H7 (cell line): ENCODE measurements around the gene HSPB3. TPM values are rescaled to one million over a fixed set of nuclear protein-coding genes. Genes with fewer than 3 reads are reported as not detected.
"Not testable (repeated sequence)": the region's sequence is repeated elsewhere in the genome, so short reads cannot be mapped to it uniquely, and the experiment has no call there.

Experiments used
- DNase-seq: peaks from one replicate; pipeline ENCODE4 v3.0.0; 2012
- H3K27me3 ChIP-seq: 2 replicates; pipeline ENCODE4 v1.6.0; 2011; ENCODE audit warnings: mild to moderate bottlenecking, low read length; ENCODE audit not compliant: control insufficient read depth, insufficient read depth
- H3K36me3 ChIP-seq: replicated peaks from 2 replicates; pipeline ENCODE4 v1.5.1; 2011; ENCODE audit warnings: low read length; ENCODE audit not compliant: control insufficient read depth, insufficient read depth
- H3K4me3 ChIP-seq: 2 replicates; pipeline ENCODE4 v1.5.1; 2011; ENCODE audit warnings: low read depth, mild to moderate bottlenecking, control low read depth, low read length, moderate library complexity; ENCODE audit not compliant: insufficient read depth
- total RNA-seq: library from RNA; depleted of rRNA; stranded (reverse); fragments of >200 nt; shearing (Covaris generic); gene quantifications from 2 replicates; pipeline ENCODE4 v1.2.3, GENCODE V29; 2014; rRNA removed

The HSPB3 gene, protein sequence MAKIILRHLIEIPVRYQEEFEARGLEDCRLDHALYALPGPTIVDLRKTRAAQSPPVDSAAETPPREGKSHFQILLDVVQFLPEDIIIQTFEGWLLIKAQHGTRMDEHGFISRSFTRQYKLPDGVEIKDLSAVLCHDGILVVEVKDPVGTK
- total RNA-seq, result not detected in 2 replicates

DNA sequence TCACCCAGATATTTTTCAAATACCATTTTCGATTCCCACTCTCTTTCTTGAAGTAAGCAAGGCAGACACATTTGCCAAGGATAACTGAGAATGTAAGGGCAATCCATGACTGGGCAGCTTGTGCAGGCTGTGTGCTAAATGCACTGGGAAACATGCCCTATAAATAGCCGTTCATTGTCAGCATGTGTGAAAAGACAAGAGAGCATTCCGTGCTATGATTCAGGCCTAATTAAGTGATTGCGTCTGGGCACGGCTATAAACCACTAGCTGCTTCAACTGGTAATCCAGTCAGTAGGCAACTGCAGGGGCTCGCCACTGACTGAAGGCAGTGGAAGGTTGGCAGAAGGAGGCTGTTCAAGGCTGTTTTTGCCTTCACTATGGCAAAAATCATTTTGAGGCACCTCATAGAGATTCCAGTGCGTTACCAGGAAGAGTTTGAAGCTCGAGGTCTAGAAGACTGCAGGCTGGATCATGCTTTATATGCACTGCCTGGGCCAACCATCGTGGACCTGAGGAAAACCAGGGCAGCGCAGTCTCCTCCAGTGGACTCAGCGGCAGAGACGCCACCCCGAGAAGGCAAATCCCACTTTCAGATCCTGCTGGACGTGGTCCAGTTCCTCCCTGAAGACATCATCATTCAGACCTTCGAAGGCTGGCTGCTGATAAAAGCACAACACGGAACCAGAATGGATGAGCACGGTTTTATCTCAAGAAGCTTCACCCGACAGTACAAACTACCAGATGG is at the start of gene HSPB3:
Gene HSPB3 (plus strand): TSS at position 287 of the 745 bp plus-strand sequence. CDS start 91 bp downstream, at position 378.
- Histone ChIP-seq H3K36me3 (no peaks in the 10 kb centered on the region), H3K27me3 (no peaks in the 10 kb centered on the region), H3K4me3 (no peak within 1 kb of the TSS)
- DNase-seq, result no peak

DNA sequence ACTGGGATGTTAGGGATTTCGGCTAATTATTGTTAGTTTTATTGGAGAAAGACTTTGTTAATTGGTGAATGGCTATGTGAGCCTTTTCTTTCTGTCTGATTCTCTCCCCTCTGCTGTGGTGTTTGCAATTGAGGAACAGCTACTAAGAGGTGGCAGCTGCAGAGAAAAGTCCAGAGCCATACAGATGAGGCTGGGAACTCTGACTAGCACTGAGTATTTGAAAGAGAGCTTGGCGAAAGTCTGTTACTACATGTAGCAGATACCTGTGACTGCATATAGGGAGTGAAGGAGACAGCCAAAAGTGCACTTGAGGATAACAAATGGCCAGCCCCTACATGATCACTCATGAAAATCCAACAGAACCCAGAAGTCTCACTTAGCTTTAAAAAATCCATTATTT is 44.3 kb upstream of the HSPB3 start:
- H3K4me3 ChIP-seq, result no peak overlapping the region
- no peaks in the 10 kb centered on the region for H3K36me3 ChIP-seq
- no peak for DNase-seq
- H3K27me3 ChIP-seq, result no peaks in the 10 kb centered on the region

- no peaks in the 10 kb centered on the region for H3K36me3 ChIP-seq
- no peak for DNase-seq
- H3K27me3 ChIP-seq, result no peaks in the 10 kb centered on the region
- H3K4me3 ChIP-seq, result no peak overlapping the region
These were observed 42.6 kb upstream of the HSPB3 start for GRCh38 chr5:54412913-54413312.

GRCh38 chr5:54415147-54415546 is 40.4 kb upstream of the HSPB3 start:
- no peaks in the 10 kb centered on the region for H3K36me3 ChIP-seq
- H3K27me3 ChIP-seq, result no peaks in the 10 kb centered on the region
- no peak for DNase-seq
- H3K4me3 ChIP-seq, result no peak overlapping the region

DNA sequence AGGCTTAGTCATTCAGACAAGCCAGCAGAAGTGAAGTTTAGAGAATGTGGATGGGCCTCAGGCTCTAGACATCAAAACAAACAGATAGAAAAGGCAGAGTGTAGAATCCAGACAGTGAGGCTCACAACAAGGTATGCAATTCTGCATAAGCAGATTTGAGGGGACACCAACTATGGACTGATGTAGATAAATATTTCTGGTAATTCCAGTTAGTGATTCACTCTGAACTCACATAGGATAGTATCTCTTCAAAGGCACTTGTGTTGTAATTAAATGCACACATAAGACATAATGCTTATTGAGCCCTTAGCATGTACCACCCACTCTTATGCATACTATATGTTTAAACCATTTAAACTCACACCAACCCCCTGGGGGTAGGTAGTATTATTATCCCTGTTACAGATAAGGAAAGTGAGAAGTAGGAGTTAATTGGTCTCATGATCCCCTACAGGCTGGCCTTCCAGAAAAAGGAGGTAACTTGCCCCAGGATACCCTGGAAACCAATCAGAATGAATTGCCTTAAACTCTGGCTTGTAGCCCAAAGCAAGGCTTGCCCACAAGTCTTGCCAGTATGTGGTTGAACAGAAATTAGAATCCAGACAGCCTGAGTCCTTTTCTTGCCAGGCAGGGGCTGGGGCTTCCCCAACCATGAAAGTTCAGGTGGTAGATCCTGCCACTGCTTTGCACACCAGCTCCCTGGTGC is 39.5 kb upstream of the HSPB3 start:
- H3K36me3 ChIP-seq, result no peaks in the 10 kb centered on the region
- H3K27me3 ChIP-seq, result no peaks in the 10 kb centered on the region
- no peak for DNase-seq
- no peak overlapping the region for H3K4me3 ChIP-seq

- not testable (repeated sequence) for H3K36me3 ChIP-seq, H3K4me3 ChIP-seq, H3K27me3 ChIP-seq
- DNase-seq, result peak; percentile 49
These were observed 35.7 kb upstream of the HSPB3 start for GRCh38 chr5:54419573-54420423.

DNA sequence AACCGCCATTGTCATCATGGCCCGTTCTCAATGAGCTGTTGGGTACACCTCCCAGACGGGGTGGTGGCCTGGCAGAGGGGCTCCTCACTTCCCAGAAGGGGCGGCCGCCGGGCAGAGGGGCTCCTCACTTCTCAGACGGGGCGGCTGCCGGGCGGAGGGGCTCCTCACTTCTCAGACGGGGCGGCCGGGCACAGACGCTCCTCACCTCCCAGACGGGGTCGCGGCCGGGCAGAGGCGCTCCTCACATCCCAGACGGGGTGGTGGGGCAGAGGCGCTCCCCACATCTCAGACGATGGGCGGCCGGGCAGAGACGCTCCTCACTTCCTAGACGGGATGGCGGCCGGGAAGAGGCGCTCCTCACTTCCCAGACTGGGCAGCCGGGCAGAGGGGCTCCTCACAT is 35.0 kb upstream of the HSPB3 start:
- H3K4me3 ChIP-seq, H3K36me3 ChIP-seq, DNase-seq, H3K27me3 ChIP-seq: not testable (repeated sequence)

DNA sequence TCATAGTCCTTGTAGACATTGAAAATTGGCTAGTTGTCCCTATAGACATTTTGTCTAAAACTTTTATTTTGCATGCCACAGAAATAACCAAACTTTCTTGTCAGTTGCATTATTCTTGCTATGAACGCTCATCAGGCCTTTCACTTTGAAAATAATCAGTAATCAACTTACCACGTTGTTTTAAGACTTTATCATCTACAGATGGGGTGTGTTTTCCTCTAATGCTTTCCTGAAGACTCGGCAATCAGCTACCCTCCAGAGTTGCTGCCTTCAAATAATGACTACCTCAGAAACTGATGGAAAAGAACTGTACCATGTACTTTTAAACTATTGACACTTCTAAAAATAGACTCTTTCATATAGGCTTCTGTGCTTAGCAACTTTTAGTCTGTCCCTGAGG is 33.5 kb upstream of the HSPB3 start:
- no peak for DNase-seq
- Histone ChIP-seq H3K27me3 (no peaks in the 10 kb centered on the region), H3K4me3 (no peak overlapping the region), H3K36me3 (no peaks in the 10 kb centered on the region)

DNA sequence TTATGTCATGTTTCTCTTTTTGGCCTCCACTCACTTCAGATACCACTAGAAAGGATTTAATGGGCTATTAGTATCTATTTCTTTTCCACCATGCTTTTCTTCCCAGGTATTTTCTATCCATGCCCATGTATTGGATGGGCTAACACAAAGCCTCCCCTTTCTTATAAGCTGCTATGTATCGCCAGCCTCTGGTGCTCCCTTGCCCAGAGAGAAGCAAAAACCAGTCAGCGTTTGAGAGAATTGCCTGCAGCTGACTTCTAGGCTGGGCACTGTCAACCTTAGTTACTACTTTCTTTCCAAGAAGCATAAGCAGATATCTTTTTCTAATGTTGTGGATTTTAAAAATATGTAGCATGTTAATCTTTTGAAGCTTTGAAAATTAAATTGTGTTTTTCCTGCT is 30.2 kb upstream of the HSPB3 start:
- H3K36me3 ChIP-seq, result no peaks in the 10 kb centered on the region
- DNase-seq, result no peak
- H3K4me3 ChIP-seq, result no peak overlapping the region
- no peaks in the 10 kb centered on the region for H3K27me3 ChIP-seq

DNA sequence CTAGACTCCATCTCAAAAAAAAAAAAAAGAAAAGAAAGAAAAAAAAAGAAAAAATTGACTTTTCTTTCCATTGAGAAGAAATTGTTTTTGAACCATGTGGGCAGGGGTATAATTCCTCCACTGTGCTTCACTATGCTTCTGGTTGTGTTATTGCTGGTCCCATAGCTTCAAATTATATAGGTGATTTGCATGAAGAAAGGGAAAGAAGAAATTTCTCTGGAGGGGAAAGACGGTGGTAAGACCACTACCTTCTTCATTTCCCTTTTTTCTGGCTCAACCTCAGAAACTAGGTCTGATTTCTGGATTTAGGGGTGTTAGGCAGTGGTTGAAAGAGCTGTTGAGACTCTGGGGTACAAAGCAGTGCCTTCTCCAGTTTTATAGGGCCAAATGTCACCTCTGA is 29.3 kb upstream of the HSPB3 start:
- no peak for DNase-seq
- H3K36me3 ChIP-seq, result no peaks in the 10 kb centered on the region
- H3K27me3 ChIP-seq, result no peaks in the 10 kb centered on the region
- no peak overlapping the region for H3K4me3 ChIP-seq

- H3K36me3 ChIP-seq, H3K27me3 ChIP-seq, H3K4me3 ChIP-seq, DNase-seq: not testable (repeated sequence)
These were observed 20.8 kb upstream of the HSPB3 start for GRCh38 chr5:54434650-54435049.

DNA sequence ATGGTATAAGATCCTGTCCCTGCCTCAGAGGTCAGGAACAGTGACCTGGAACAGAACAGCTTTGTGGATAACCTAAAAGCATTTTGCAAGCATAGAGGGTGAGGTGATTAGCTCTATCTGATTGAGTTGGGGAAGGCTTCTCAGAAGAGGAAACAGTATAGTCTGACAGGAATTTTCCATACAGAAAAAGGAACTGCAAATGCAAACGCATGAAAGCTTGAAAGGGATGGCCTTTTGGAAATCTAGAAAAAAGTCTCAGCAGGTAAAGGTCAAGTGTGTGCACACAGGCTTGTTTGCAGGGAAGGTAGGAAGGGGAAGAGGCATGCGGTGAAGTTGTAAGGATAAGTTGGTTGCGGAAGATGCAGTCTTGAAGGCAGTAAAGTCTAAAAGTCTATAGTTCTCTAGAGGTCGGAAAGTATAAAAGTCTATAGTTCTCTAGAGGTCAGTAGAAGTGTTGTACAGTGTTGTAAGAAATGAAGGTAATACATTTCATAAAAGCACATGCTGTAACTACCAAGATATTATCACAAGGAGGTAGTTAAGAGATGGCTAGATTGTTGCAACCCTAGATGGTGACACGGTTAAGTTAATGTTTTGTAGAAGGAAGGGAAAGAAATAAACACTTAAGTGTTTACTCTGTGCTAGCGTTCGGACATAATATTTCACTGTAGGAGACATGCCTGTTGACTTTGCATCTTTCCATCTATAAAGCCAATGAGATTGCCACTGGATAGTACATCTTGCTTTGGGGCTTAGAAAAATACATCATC is 16.7 kb upstream of the HSPB3 start:
- H3K36me3 ChIP-seq, result no peaks in the 10 kb centered on the region
- DNase-seq, result no peak

DNA sequence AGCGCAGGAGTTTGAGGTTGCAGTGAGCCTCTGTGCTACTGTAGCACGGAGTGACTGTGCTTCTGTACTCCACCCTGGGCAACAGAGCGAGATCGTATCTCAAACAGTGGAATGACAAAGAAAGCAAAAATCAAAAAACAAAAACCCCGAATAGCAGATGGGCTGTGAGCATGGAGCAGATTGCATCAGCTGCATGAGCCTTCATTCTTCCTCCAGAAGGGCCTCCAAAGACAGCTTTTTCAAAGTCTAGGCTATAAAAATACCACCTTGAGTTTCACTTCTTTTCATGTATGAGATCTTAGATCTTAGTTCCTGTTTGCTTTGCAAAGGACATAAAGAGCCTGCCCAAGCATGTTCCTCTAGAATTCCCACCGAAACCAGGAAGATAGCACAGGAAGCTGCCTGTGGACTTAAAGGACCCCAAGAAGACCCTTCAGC is 15.0 kb upstream of the HSPB3 start:
- Histone ChIP-seq H3K27me3 (no peaks in the 10 kb centered on the region), H3K4me3 (no peak overlapping the region), H3K36me3 (no peaks in the 10 kb centered on the region)
- no peak for DNase-seq

More for the DNA sequence above, 16.7 kb upstream of the HSPB3 start:
- Histone ChIP-seq H3K4me3 (no peak overlapping the region), H3K27me3 (no peaks in the 10 kb centered on the region)

DNA sequence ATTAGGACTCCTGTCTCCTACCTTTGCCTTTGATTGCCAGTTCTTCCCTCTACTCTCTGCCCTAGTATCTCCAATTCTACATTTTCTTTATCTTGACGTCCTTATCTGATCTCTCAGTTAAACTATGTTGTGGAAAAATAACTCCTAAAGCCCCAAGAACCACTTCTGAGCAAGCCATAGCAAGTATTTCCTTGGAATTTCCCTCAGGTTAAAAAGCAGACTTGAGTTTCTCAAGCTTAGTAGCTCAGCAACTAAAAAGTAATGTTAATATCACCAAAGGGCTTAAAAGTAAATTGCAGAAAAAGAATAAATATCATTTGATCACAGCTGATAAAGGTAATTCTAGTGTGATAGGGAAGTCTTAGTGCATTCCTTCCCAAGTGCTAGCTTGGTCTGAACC is 13.2 kb upstream of the HSPB3 start:
- H3K36me3 ChIP-seq, result no peaks in the 10 kb centered on the region
- H3K4me3 ChIP-seq, result no peak overlapping the region
- no peak for DNase-seq
- no peaks in the 10 kb centered on the region for H3K27me3 ChIP-seq
